ENCODE data around the gene RNU4-1. TPM values are rescaled to one million over a fixed set of nuclear protein-coding genes. Genes with fewer than 3 reads are reported as not detected.

Gene RNU4-1
- total RNA-seq, 1 donor from 2014 or later = 2,591 TPM

DNA sequence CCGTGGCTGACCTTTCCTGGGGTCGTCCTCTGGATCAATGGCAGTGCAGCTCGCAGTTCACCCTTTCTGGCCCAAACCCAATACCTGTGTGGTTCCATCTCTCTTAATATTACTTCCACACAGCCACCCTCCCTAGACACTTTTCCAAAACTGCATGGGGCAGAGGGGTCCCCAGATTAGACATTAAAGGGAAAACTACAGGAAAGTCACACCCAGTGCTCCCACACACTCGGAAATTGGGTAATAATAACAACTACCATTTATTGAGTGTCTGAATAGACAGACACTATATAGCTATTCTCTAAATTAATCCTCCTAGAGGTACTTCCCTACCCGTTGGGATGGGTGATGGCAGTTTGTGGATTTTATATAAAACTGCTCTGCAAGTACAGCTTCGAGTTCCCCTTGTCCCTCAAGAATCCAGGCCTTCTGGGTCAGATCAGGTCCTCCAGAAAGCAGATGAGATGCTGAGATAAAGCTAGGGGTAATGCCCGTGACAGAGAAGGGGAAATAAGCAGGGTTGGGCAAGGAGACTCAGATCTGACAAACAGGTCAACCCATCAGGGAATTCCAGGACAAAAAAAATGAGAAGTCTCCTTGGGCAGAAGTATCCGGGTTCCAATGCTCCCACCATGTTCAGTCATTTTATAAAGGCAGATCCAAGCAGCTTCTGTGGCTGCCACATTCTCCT is 26.7 kb downstream of the RNU4-1 start:
- H3K27ac Mint-ChIP-seq (ENCODE audit: unreplicated experiment) = peak overlapping the region; percentile 50

DNA sequence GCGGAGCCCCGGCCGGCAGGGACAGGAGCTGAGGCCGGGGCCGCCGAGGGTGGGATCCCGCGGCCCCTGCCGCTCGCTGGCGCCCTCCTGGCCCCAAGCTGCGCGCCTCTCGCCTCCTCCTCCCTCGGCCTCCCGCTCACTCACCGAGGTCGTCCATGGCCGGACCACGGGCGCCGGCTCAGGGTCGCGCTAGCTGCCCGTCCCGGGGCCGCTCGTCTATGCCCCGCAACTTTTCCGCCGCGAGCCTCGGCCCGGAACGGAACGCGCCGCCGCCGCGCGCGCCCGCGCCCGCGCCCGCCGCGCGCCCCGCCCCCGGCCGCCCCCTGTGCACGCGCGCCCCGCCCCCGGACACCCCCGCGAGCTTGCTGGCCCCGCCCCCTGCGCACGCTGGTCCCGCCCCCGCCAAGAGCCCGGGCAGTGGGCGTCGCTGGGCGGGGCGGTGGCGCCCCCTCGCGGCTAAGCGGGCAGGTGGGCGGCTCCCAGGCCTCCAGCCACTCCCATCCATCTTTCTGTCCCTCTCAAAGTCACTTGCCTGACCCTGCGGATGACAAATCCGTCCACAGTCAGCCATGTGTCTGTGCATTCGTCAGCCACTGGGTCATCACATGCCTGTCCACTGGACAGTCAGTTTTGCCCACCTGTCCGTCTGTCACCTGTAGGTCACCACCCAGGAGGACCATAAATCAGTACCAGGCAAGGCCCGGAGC is 27.4 kb downstream of the RNU4-1 start, which contains the start of gene PXN:
TSS of gene PXN (minus strand) at position 258 of the 707 bp plus-strand sequence. CDS start at position 157, 101 bp downstream.
- peaks cover 34% of the 10 kb centered on the region for H3K4me1 ChIP-seq (ENCODE audit: insufficient read depth, low read length)
- H4K20me1 ChIP-seq (ENCODE audit: insufficient read depth, low read length) = peaks cover 42% of the 10 kb centered on the region
- peak within 1 kb of the TSS; percentile 88 for H3K4me3 ChIP-seq (ENCODE audit: insufficient read depth, low read depth, low read length)
- DNase-seq (ENCODE audit: low read depth) (no peak), FAIRE-seq (no peak)
- H3K27ac ChIP-seq (ENCODE audit: low read depth, low read length) = peak within 1 kb of the TSS; percentile 41
- peaks cover 26% of the 10 kb centered on the region for H3K4me1 Mint-ChIP-seq (ENCODE audit: low read depth, unreplicated experiment)
- H3K9me3 ChIP-seq (ENCODE audit: insufficient read depth, low read depth, low read length) = no peaks in the 10 kb centered on the region
- H3K36me3 ChIP-seq (ENCODE audit: insufficient read depth, low read length) = no peaks in the 10 kb centered on the region
- H3K36me3 Mint-ChIP-seq (ENCODE audit: low read depth, unreplicated experiment) = peaks cover 5% of the 10 kb centered on the region
- peak within 1 kb of the TSS; percentile 88 for H3K9ac ChIP-seq (ENCODE audit: low read length)
- H3K9me3 Mint-ChIP-seq (ENCODE audit: unreplicated experiment) = no peaks in the 10 kb centered on the region
- H3K4me2 ChIP-seq (ENCODE audit: low read length) = peak within 1 kb of the TSS; percentile 100
- H3K27me3 Mint-ChIP-seq (ENCODE audit: low read depth, unreplicated experiment) = no peaks in the 10 kb centered on the region
- H2AFZ ChIP-seq (ENCODE audit: low read depth, low read length) = no peak within 1 kb of the TSS
- H3K27me3 ChIP-seq (ENCODE audit: insufficient read depth, low read length) = no peaks in the 10 kb centered on the region
- H3K4me3 Mint-ChIP-seq (ENCODE audit: unreplicated experiment) = peak within 1 kb of the TSS; percentile 97
- no peak for TF ChIP-seq EZH2 (IDR thresholded peaks at IDR 0.05; ENCODE audit: insufficient read depth, low read length)
- TF ChIP-seq, protein P1, sequence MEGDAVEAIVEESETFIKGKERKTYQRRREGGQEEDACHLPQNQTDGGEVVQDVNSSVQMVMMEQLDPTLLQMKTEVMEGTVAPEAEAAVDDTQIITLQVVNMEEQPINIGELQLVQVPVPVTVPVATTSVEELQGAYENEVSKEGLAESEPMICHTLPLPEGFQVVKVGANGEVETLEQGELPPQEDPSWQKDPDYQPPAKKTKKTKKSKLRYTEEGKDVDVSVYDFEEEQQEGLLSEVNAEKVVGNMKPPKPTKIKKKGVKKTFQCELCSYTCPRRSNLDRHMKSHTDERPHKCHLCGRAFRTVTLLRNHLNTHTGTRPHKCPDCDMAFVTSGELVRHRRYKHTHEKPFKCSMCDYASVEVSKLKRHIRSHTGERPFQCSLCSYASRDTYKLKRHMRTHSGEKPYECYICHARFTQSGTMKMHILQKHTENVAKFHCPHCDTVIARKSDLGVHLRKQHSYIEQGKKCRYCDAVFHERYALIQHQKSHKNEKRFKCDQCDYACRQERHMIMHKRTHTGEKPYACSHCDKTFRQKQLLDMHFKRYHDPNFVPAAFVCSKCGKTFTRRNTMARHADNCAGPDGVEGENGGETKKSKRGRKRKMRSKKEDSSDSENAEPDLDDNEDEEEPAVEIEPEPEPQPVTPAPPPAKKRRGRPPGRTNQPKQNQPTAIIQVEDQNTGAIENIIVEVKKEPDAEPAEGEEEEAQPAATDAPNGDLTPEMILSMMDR (IDR thresholded peaks at IDR 0.05; ENCODE audit: insufficient read depth, low read depth, low read length) = peak; percentile 45
- H3K27ac Mint-ChIP-seq (ENCODE audit: unreplicated experiment) = peak within 1 kb of the TSS; percentile 92
- H3K79me2 ChIP-seq (ENCODE audit: insufficient read depth, low read length) = peaks cover 49% of the 10 kb centered on the region

More for the DNA sequence above, 26.7 kb downstream of the RNU4-1 start:
- Histone ChIP-seq H3K27me3 (ENCODE audit: insufficient read depth, low read length) (no peaks in the 10 kb centered on the region), H3K79me2 (ENCODE audit: insufficient read depth, low read length) (peaks cover 42% of the 10 kb centered on the region), H3K4me1 (ENCODE audit: insufficient read depth, low read length) (peaks cover 34% of the 10 kb centered on the region), H3K27ac (ENCODE audit: low read depth, low read length) (no peak overlapping the region), H3K4me2 (ENCODE audit: low read length) (peak overlapping the region; percentile 47), H3K4me3 (ENCODE audit: insufficient read depth, low read depth, low read length) (no peak overlapping the region), H3K9ac (ENCODE audit: low read length) (no peak overlapping the region), H3K9me3 (ENCODE audit: insufficient read depth, low read depth, low read length) (no peaks in the 10 kb centered on the region), H3K36me3 (ENCODE audit: insufficient read depth, low read length) (no peaks in the 10 kb centered on the region), H4K20me1 (ENCODE audit: insufficient read depth, low read length) (peaks cover 35% of the 10 kb centered on the region), H2AFZ (ENCODE audit: low read depth, low read length) (no peak overlapping the region)
- no peak for TF ChIP-seq EZH2 (IDR thresholded peaks at IDR 0.05; ENCODE audit: insufficient read depth, low read length)
- TF ChIP-seq, protein P1 (IDR thresholded peaks at IDR 0.05; ENCODE audit: insufficient read depth, low read depth, low read length) = no peak
- peak overlapping the region; percentile 89 for H3K4me3 Mint-ChIP-seq (ENCODE audit: unreplicated experiment)
- H3K4me1 Mint-ChIP-seq (ENCODE audit: low read depth, unreplicated experiment) = peaks cover 26% of the 10 kb centered on the region
- H3K9me3 Mint-ChIP-seq (ENCODE audit: unreplicated experiment) = no peaks in the 10 kb centered on the region
- DNase-seq (ENCODE audit: low read depth) (no peak), FAIRE-seq (no peak)
- no peaks in the 10 kb centered on the region for H3K27me3 Mint-ChIP-seq (ENCODE audit: low read depth, unreplicated experiment)
- peaks cover 4% of the 10 kb centered on the region for H3K36me3 Mint-ChIP-seq (ENCODE audit: low read depth, unreplicated experiment)
